HS-27A (cell line): ENCODE data around the gene EP400.
"Not testable (repeated sequence)": the region's sequence is repeated elsewhere in the genome, so short reads cannot be mapped to it uniquely, and the experiment has no call there.

Source experiments
- DNase-seq: peaks from one replicate; pipeline ENCODE4 v3.0.0-alpha.2; 2012; ENCODE audit warnings: low read depth, missing footprints

EP400 gene

GRCh38 chr12:131950182-131950913, 606 bp downstream of the EP400 start:
- DNase-seq, result no peak

- not testable (repeated sequence) for DNase-seq
Measured at GRCh38 chr12:131953810-131954209, 4.1 kb downstream of the EP400 start.

GRCh38 chr12:131954460-131954859, 4.7 kb downstream of the EP400 start:
- not testable (repeated sequence) for DNase-seq

GRCh38 chr12:131959116-131959515, 9.4 kb downstream of the EP400 start:
- no peak for DNase-seq

GRCh38 chr12:131959641-131960589, 10.2 kb downstream of the EP400 start:
- DNase-seq, result no peak

- DNase-seq, result not testable (repeated sequence)
Measured at GRCh38 chr12:131960590-131961325, 11.0 kb downstream of the EP400 start.

- DNase-seq, result not testable (repeated sequence)
Measured at GRCh38 chr12:131961328-131961727, 11.6 kb downstream of the EP400 start.

- DNase-seq, result no peak
Measured at GRCh38 chr12:131962069-131962468, 12.3 kb downstream of the EP400 start.

GRCh38 chr12:131963381-131963780, 13.6 kb downstream of the EP400 start:
- DNase-seq, result no peak

- DNase-seq, result no peak
Measured at GRCh38 chr12:131965073-131965472, 15.3 kb downstream of the EP400 start.

- no peak for DNase-seq
Measured at GRCh38 chr12:131971226-131971625, 21.5 kb downstream of the EP400 start.

GRCh38 chr12:131975228-131975627, 25.5 kb downstream of the EP400 start:
- no peak for DNase-seq

- DNase-seq, result no peak
Measured at GRCh38 chr12:131979606-131980005, 29.9 kb downstream of the EP400 start.

GRCh38 chr12:131980263-131980662, 30.5 kb downstream of the EP400 start:
- DNase-seq, result no peak

- no peak for DNase-seq
Measured at GRCh38 chr12:131981388-131981787, 31.6 kb downstream of the EP400 start.

GRCh38 chr12:131982041-131982440, 32.3 kb downstream of the EP400 start:
- no peak for DNase-seq

GRCh38 chr12:131983026-131983425, 33.3 kb downstream of the EP400 start:
- no peak for DNase-seq

GRCh38 chr12:131983554-131983953, 33.8 kb downstream of the EP400 start:
- DNase-seq, result no peak

- no peak for DNase-seq
Measured at GRCh38 chr12:131984334-131984733, 34.6 kb downstream of the EP400 start.

- not testable (repeated sequence) for DNase-seq
Measured at GRCh38 chr12:131985510-131985875, 35.8 kb downstream of the EP400 start.

GRCh38 chr12:131986361-131986760, 36.6 kb downstream of the EP400 start:
- DNase-seq, result no peak

- no peak for DNase-seq
Measured at GRCh38 chr12:131986910-131987309, 37.2 kb downstream of the EP400 start.
